Adipocyte (in vitro differentiated cells): ENCODE data around the gene SORCS3.

ENCODE experiments used
- DNase-seq: peaks from one replicate; pipeline ENCODE4 v3.0.0-alpha.2; 2015; ENCODE audit warnings: low read depth
- H3K27me3 ChIP-seq: replicated peaks from 2 replicates; pipeline ENCODE4 v1.7.0; 2013; ENCODE audit warnings: mild to moderate bottlenecking, low read length, moderate library complexity; ENCODE audit not compliant: control insufficient read depth, insufficient read depth
- H3K36me3 ChIP-seq: 2 replicates; pipeline ENCODE4 v1.7.0; 2013; ENCODE audit warnings: low read length, mild to moderate bottlenecking, moderate library complexity; ENCODE audit not compliant: control insufficient read depth, insufficient read depth, severe bottlenecking
- H3K4me1 ChIP-seq: 2 replicates; pipeline ENCODE4 v1.7.0; 2013; ENCODE audit warnings: mild to moderate bottlenecking, low read length, moderate library complexity; ENCODE audit not compliant: control insufficient read depth, insufficient read depth
- H3K4me3 ChIP-seq: 2 replicates; pipeline ENCODE4 v1.7.0; 2013; ENCODE audit warnings: mild to moderate bottlenecking, low read length, moderate library complexity
- H3K9ac ChIP-seq: 2 replicates; pipeline ENCODE4 v1.7.0; 2013; ENCODE audit warnings: mild to moderate bottlenecking, low read length, moderate library complexity
- H3K9me3 ChIP-seq: 2 replicates; pipeline ENCODE4 v1.7.0; 2013; ENCODE audit warnings: mild to moderate bottlenecking, low read length, moderate library complexity; ENCODE audit not compliant: control insufficient read depth

SORCS3 gene

GRCh38 chr10:104873161-104873560 is 232.1 kb downstream of the SORCS3 start:
- Histone ChIP-seq H3K4me1 (no peaks in the 10 kb centered on the region), H3K4me3 (no peak overlapping the region), H3K9me3 (no peaks in the 10 kb centered on the region), H3K27me3 (no peaks in the 10 kb centered on the region), H3K36me3 (no peaks in the 10 kb centered on the region), H3K9ac (no peak overlapping the region)
- DNase-seq, result no peak

- H3K36me3 ChIP-seq, result no peaks in the 10 kb centered on the region
- H3K9ac ChIP-seq, result no peak overlapping the region
- H3K4me3 ChIP-seq, result no peak overlapping the region
- H3K4me1 ChIP-seq, result no peaks in the 10 kb centered on the region
- H3K9me3 ChIP-seq, result no peaks in the 10 kb centered on the region
- DNase-seq, result no peak
- H3K27me3 ChIP-seq, result no peaks in the 10 kb centered on the region
Measured at GRCh38 chr10:104875561-104875960, 234.5 kb downstream of the SORCS3 start.

- Histone ChIP-seq H3K4me1 (no peaks in the 10 kb centered on the region), H3K27me3 (no peaks in the 10 kb centered on the region), H3K4me3 (no peak overlapping the region), H3K36me3 (no peaks in the 10 kb centered on the region), H3K9me3 (no peaks in the 10 kb centered on the region), H3K9ac (no peak overlapping the region)
- no peak for DNase-seq
Measured at GRCh38 chr10:104880624-104881398, 239.7 kb downstream of the SORCS3 start.

- Histone ChIP-seq H3K9ac (no peak overlapping the region), H3K4me1 (no peaks in the 10 kb centered on the region), H3K27me3 (no peaks in the 10 kb centered on the region), H3K4me3 (no peak overlapping the region), H3K36me3 (no peaks in the 10 kb centered on the region), H3K9me3 (no peaks in the 10 kb centered on the region)
- DNase-seq, result no peak
Measured at GRCh38 chr10:104881740-104882139, 240.7 kb downstream of the SORCS3 start.

GRCh38 chr10:104892879-104893617 is 252.0 kb downstream of the SORCS3 start:
- no peaks in the 10 kb centered on the region for H3K4me1 ChIP-seq
- H3K9me3 ChIP-seq, result peaks cover 32% of the 10 kb centered on the region
- no peak for DNase-seq
- H3K36me3 ChIP-seq, result no peaks in the 10 kb centered on the region
- no peak overlapping the region for H3K9ac ChIP-seq
- peaks cover 11% of the 10 kb centered on the region for H3K27me3 ChIP-seq
- no peak overlapping the region for H3K4me3 ChIP-seq

GRCh38 chr10:104893701-104894100 is 252.6 kb downstream of the SORCS3 start:
- Histone ChIP-seq H3K4me3 (no peak overlapping the region), H3K9me3 (peaks cover 27% of the 10 kb centered on the region), H3K36me3 (no peaks in the 10 kb centered on the region), H3K9ac (no peak overlapping the region), H3K27me3 (peaks cover 14% of the 10 kb centered on the region), H3K4me1 (no peaks in the 10 kb centered on the region)
- no peak for DNase-seq

- peaks cover 17% of the 10 kb centered on the region for H3K9me3 ChIP-seq
- no peak overlapping the region for H3K9ac ChIP-seq
- no peaks in the 10 kb centered on the region for H3K4me1 ChIP-seq
- no peak for DNase-seq
- peaks cover 20% of the 10 kb centered on the region for H3K27me3 ChIP-seq
- no peaks in the 10 kb centered on the region for H3K36me3 ChIP-seq
- H3K4me3 ChIP-seq, result no peak overlapping the region
Measured at GRCh38 chr10:104894681-104895080, 253.6 kb downstream of the SORCS3 start.

GRCh38 chr10:104895541-104895940 is 254.5 kb downstream of the SORCS3 start:
- Histone ChIP-seq H3K27me3 (peaks cover 27% of the 10 kb centered on the region), H3K4me1 (no peaks in the 10 kb centered on the region), H3K36me3 (no peaks in the 10 kb centered on the region), H3K9me3 (peaks cover 8% of the 10 kb centered on the region), H3K4me3 (no peak overlapping the region), H3K9ac (no peak overlapping the region)
- no peak for DNase-seq

GRCh38 chr10:104895981-104896380 is 254.9 kb downstream of the SORCS3 start:
- DNase-seq, result no peak
- Histone ChIP-seq H3K36me3 (no peaks in the 10 kb centered on the region), H3K9ac (no peak overlapping the region), H3K4me1 (no peaks in the 10 kb centered on the region), H3K27me3 (peaks cover 28% of the 10 kb centered on the region), H3K4me3 (no peak overlapping the region), H3K9me3 (peaks cover 6% of the 10 kb centered on the region)

- H3K4me1 ChIP-seq, result no peaks in the 10 kb centered on the region
- H3K27me3 ChIP-seq, result peaks cover 45% of the 10 kb centered on the region
- H3K9me3 ChIP-seq, result no peaks in the 10 kb centered on the region
- no peak overlapping the region for H3K9ac ChIP-seq
- no peak overlapping the region for H3K4me3 ChIP-seq
- no peaks in the 10 kb centered on the region for H3K36me3 ChIP-seq
- DNase-seq, result no peak
Measured at GRCh38 chr10:104897696-104898095, 256.6 kb downstream of the SORCS3 start.

GRCh38 chr10:104899779-104900178 is 258.7 kb downstream of the SORCS3 start:
- Histone ChIP-seq H3K4me1 (peaks cover 8% of the 10 kb centered on the region), H3K9ac (no peak overlapping the region), H3K4me3 (no peak overlapping the region)

More at GRCh38 chr10:104899779-104900178, 258.7 kb downstream of the SORCS3 start:
- Histone ChIP-seq H3K9me3 (no peaks in the 10 kb centered on the region), H3K36me3 (no peaks in the 10 kb centered on the region), H3K27me3 (peaks cover 45% of the 10 kb centered on the region)
- no peak for DNase-seq
